Activated T-cell treated with anti-CD3 and anti-CD28 coated beads, Interleukin-2, amount 50 U/mL, for 24 hours (primary cell): ENCODE measurements around the gene PSME1.

Experiments
- DNase-seq: peaks from one replicate; pipeline ENCODE4 v3.0.0-alpha.2; 2020
- H3K27ac Mint-ChIP-seq: 2 replicates; pipeline ENCODE4 v1.8.0; 2020; ENCODE audit warnings: mild to moderate bottlenecking, mixed read lengths
- H3K27me3 Mint-ChIP-seq: 2 replicates; pipeline ENCODE4 v1.8.0; 2020; ENCODE audit warnings: mixed read lengths
- H3K36me3 Mint-ChIP-seq: 2 replicates; pipeline ENCODE4 v1.8.0; 2020; ENCODE audit warnings: low read depth, mixed read lengths
- H3K4me1 Mint-ChIP-seq: 2 replicates; pipeline ENCODE4 v1.8.0; 2020; ENCODE audit warnings: low read depth, mixed read lengths
- H3K4me3 Mint-ChIP-seq: 2 replicates; pipeline ENCODE4 v1.8.0; 2020; ENCODE audit warnings: mild to moderate bottlenecking, moderate library complexity, mixed read lengths
- H3K9me3 Mint-ChIP-seq: 2 replicates; pipeline ENCODE4 v1.8.0; 2020; ENCODE audit warnings: mixed read lengths

The PSME1 gene

DNA sequence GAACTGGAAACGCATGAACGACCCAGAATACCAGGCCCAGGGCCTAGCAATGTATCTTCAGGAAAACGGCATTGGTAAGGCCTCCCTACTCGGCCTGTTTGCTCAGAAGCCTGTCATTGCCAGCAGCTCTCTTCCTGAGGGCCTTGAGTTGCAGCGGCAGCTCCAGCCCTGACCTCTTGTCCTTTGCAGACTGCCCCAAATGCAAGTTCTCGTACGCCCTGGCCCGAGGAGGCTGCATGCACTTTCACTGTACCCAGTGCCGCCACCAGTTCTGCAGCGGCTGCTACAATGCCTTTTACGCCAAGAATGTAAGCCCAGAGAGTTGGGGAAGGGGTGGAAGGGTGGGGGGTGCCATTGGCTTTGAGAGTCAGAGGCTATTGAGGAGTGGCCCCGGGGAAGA lies 21.3 kb downstream of the PSME1 start:
- Mint-ChIP-seq H3K9me3 (no peaks in the 10 kb centered on the region), H3K27me3 (no peaks in the 10 kb centered on the region), H3K4me3 (no peak overlapping the region), H3K36me3 (peaks cover 87% of the 10 kb centered on the region), H3K4me1 (peaks cover 27% of the 10 kb centered on the region), H3K27ac (peak overlapping the region; percentile 66)
- DNase-seq, result no peak

GRCh38 chr14:24159777-24160498 lies 23.9 kb downstream of the PSME1 start:
- Mint-ChIP-seq H3K4me3 (no peak overlapping the region), H3K27ac (peak overlapping the region; percentile 100), H3K36me3 (peaks cover 92% of the 10 kb centered on the region)

GRCh38 chr14:24160499-24160849 lies 24.5 kb downstream of the PSME1 start:
- no peak for DNase-seq
- H3K4me3 Mint-ChIP-seq, result no peak overlapping the region
- H3K36me3 Mint-ChIP-seq, result peaks cover 92% of the 10 kb centered on the region
- peaks cover 52% of the 10 kb centered on the region for H3K4me1 Mint-ChIP-seq
- peak overlapping the region; percentile 100 for H3K27ac Mint-ChIP-seq
- no peaks in the 10 kb centered on the region for H3K9me3 Mint-ChIP-seq
- no peaks in the 10 kb centered on the region for H3K27me3 Mint-ChIP-seq

More at GRCh38 chr14:24159777-24160498, 23.9 kb downstream of the PSME1 start:
- Mint-ChIP-seq H3K27me3 (no peaks in the 10 kb centered on the region), H3K9me3 (no peaks in the 10 kb centered on the region), H3K4me1 (peaks cover 49% of the 10 kb centered on the region)
- no peak for DNase-seq

DNA sequence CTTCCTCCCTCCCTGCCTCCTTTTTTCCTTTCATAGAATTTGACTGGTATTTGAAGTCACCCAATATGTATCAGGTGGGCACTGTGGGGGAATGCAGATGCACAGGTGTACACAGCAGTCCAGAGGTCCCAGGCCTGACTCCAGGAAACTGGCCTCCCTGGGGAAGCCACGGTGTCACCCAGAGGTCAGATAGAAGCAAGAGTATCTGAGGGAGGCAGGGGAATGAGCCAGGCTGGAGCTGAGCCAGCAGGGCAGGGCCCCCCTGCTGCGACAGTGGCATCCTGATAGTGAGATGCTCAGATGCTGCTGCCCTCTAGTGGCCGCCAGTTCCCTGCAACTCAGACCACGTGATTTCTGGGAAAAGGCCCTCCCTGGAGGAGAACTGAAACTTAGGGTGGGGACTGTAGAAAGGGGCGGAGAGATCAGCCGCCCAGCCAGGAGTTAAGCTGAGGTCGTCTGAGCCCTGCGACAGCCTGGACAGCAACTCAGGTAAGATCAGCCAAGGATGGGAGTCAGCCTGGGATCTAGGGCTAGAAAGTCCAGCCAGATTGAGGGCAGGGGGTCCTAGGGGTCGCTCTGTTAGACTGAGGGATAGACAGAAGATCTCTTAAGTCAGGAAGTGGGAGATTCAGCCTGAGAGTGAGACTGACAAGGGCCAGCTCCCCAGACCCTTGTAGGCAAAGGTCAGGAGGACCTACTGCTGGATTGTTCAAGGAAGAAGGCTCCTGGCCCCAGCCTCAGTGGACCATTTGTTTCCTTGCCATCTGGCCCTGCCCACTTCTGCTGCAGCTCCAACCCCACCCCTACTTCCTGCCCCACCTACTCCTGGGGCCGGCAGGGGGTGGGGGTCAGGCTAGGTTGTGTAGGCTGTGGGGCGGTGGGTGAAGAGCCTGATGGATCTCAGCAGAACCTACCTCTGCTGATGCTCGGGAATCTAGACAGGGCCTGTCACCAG lies 25.1 kb downstream of the PSME1 start, which contains the start of gene IRF9:
Gene IRF9 (plus strand): TSS at position 416 of the 955 bp plus-strand sequence. CDS start 880 bp downstream, outside the sequence.
- H3K4me3 Mint-ChIP-seq, result peak within 1 kb of the TSS; percentile 91
- peaks cover 93% of the 10 kb centered on the region for H3K36me3 Mint-ChIP-seq
- DNase-seq, result peak; percentile 99
- H3K9me3 Mint-ChIP-seq, result no peaks in the 10 kb centered on the region
- H3K4me1 Mint-ChIP-seq, result peaks cover 57% of the 10 kb centered on the region
- H3K27ac Mint-ChIP-seq, result peak within 1 kb of the TSS; percentile 100
- no peaks in the 10 kb centered on the region for H3K27me3 Mint-ChIP-seq

DNA sequence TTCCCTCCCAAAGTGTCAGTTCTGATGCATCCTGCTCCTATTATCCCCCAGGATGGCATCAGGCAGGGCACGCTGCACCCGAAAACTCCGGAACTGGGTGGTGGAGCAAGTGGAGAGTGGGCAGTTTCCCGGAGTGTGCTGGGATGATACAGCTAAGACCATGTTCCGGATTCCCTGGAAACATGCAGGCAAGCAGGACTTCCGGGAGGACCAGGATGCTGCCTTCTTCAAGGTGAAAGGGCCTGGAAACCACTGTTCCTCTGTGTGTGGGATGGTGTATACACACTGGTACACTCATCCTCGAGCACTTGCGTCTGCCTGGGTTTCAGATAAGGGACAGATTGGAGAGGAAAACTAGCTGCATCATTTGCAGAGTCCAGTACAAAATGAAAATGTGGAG lies 26.1 kb downstream of the PSME1 start:
- Mint-ChIP-seq H3K4me3 (peak overlapping the region; percentile 91), H3K27me3 (no peaks in the 10 kb centered on the region), H3K36me3 (peaks cover 95% of the 10 kb centered on the region), H3K27ac (peak overlapping the region; percentile 100), H3K4me1 (peaks cover 63% of the 10 kb centered on the region), H3K9me3 (no peaks in the 10 kb centered on the region)
- DNase-seq, result no peak

DNA sequence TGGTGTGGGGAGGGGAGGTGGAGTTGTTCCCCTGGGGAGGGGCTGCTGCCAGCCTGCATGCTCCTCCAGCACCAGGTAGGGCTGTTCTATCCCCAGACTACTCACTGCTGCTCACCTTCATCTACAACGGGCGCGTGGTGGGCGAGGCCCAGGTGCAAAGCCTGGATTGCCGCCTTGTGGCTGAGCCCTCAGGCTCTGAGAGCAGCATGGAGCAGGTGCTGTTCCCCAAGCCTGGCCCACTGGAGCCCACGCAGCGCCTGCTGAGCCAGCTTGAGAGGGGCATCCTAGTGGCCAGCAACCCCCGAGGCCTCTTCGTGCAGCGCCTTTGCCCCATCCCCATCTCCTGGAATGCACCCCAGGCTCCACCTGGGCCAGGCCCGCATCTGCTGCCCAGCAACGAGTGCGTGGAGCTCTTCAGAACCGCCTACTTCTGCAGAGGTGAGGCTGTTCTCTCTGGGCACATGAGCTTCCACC lies 28.6 kb downstream of the PSME1 start:
- peaks cover 94% of the 10 kb centered on the region for H3K36me3 Mint-ChIP-seq
- H3K9me3 Mint-ChIP-seq, result no peaks in the 10 kb centered on the region
- no peak overlapping the region for H3K4me3 Mint-ChIP-seq
- H3K27me3 Mint-ChIP-seq, result no peaks in the 10 kb centered on the region
- H3K27ac Mint-ChIP-seq, result peak overlapping the region; percentile 100
- no peak for DNase-seq
- peaks cover 67% of the 10 kb centered on the region for H3K4me1 Mint-ChIP-seq

DNA sequence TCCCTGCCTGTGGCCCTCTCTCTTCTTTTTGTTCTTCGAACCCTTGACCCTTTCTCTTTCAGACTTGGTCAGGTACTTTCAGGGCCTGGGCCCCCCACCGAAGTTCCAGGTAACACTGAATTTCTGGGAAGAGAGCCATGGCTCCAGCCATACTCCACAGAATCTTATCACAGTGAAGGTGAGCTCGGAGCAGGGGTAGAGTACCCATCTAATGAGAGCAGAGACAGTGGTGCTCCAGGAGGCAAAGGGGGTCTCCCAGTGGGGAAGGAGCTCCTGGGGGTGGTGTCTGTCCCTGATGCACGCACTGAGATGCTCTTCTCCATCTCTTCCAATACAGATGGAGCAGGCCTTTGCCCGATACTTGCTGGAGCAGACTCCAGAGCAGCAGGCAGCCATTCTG lies 29.8 kb downstream of the PSME1 start:
- DNase-seq, result no peak
- H3K36me3 Mint-ChIP-seq, result peaks cover 92% of the 10 kb centered on the region
- no peaks in the 10 kb centered on the region for H3K9me3 Mint-ChIP-seq
- H3K27ac Mint-ChIP-seq, result peak overlapping the region; percentile 100
- H3K27me3 Mint-ChIP-seq, result no peaks in the 10 kb centered on the region
- no peak overlapping the region for H3K4me3 Mint-ChIP-seq
- H3K4me1 Mint-ChIP-seq, result peaks cover 60% of the 10 kb centered on the region

DNA sequence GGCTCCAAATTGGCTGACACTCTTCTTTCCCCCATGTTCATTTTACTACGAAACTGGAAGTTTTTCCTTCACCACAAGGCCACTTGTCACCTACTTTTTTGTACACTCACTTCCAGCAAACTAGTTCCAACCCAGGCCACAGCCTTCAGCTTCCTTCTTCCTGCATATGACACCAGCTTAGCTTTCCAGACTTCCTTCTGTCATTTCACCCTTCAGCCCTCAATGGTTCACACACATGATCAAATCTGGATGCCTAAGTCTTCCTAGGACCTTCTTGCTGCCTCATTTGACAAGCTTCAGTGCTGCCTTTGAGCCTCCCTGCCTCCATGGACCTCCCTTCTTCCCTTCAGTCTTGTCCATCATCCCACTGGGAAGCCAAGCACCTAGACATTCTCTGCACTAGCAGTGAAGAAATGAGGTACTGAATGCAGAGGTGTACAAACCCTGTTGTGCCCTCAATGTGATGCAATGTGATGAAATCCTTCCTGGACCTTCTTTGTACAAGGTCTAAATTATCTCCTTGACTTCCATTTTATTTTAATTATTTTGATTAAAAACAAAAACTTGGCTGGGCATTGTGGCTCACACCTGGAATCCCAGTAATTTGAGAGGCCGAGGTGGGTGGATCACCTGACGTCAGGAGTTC lies 31.6 kb downstream of the PSME1 start:
- H3K27ac Mint-ChIP-seq, result peak overlapping the region; percentile 76
- peaks cover 87% of the 10 kb centered on the region for H3K36me3 Mint-ChIP-seq

GRCh38 chr14:24171422-24172260 lies 35.6 kb downstream of the PSME1 start, which contains the start of gene REC8:
Gene REC8 (plus strand): TSS chr14:24172080. CDS start chr14:24172553, 473 bp downstream.
- peak; percentile 81 for DNase-seq
- Mint-ChIP-seq H3K9me3 (no peaks in the 10 kb centered on the region), H3K4me3 (peak within 1 kb of the TSS; percentile 69), H3K36me3 (peaks cover 72% of the 10 kb centered on the region), H3K27ac (peak within 1 kb of the TSS; percentile 86), H3K27me3 (no peaks in the 10 kb centered on the region), H3K4me1 (peaks cover 26% of the 10 kb centered on the region)

More for the DNA sequence above, 31.6 kb downstream of the PSME1 start:
- H3K9me3 Mint-ChIP-seq, result no peaks in the 10 kb centered on the region
- peaks cover 56% of the 10 kb centered on the region for H3K4me1 Mint-ChIP-seq
- DNase-seq, result no peak
- H3K27me3 Mint-ChIP-seq, result no peaks in the 10 kb centered on the region
- H3K4me3 Mint-ChIP-seq, result no peak overlapping the region

DNA sequence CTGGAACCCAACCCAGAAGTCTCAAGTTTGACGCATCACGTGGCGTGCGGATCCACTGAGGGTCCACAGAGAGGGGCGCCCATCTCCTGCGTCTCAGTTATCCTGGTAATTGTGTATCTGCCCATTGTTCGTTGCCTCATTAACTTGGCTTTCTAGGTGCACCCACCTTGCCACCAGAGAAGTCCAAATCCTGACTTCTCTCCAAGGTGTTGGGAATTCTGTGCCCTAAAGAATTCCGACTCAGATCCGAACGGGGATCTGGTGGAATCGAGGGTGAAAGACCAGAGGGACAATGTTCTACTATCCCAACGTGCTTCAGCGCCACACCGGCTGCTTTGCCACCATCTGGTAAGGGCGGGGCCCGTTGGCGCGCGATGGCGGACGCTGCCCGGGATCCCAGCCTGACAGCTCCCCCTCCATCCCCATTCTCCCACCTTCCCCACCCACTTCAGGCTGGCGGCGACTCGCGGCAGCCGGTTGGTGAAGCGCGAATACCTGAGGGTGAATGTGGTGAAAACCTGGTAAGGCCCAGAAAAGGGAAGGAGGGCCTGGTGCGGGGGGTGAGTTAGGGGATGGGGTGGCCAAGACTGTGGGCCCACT lies 36.4 kb downstream of the PSME1 start:
- DNase-seq, result no peak
- H3K27ac Mint-ChIP-seq, result peak overlapping the region; percentile 44
- peaks cover 71% of the 10 kb centered on the region for H3K36me3 Mint-ChIP-seq
- H3K27me3 Mint-ChIP-seq, result no peaks in the 10 kb centered on the region
- peak overlapping the region; percentile 55 for H3K4me3 Mint-ChIP-seq
- H3K4me1 Mint-ChIP-seq, result peaks cover 22% of the 10 kb centered on the region
- H3K9me3 Mint-ChIP-seq, result no peaks in the 10 kb centered on the region

GRCh38 chr14:24172871-24173281 lies 36.9 kb downstream of the PSME1 start:
- peaks cover 71% of the 10 kb centered on the region for H3K36me3 Mint-ChIP-seq
- peaks cover 19% of the 10 kb centered on the region for H3K4me1 Mint-ChIP-seq
- H3K9me3 Mint-ChIP-seq, result no peaks in the 10 kb centered on the region
- DNase-seq, result peak; percentile 41
- H3K4me3 Mint-ChIP-seq, result peak overlapping the region; percentile 38
- H3K27me3 Mint-ChIP-seq, result no peaks in the 10 kb centered on the region
- peak overlapping the region; percentile 42 for H3K27ac Mint-ChIP-seq

DNA sequence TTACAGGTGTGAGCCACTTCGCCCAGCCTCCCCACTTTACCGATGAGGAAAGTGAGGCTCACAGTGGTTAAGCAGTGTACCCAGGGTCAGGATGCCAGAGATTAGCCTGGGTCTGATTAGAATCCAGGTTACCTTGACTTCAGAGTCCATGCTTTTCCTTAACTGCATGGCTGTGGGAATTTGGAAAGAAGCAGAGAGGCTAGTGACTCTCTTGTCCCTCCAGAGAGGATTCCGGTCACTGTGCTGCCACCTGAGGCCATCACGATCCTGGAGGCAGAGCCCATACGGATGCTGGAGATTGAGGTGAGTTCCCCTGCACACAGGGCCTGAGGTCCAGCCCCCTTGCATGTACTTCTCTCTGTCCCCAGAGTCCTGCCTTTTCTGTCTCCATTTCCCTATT lies 40.6 kb downstream of the PSME1 start:
- no peaks in the 10 kb centered on the region for H3K27me3 Mint-ChIP-seq
- no peak for DNase-seq
- no peaks in the 10 kb centered on the region for H3K9me3 Mint-ChIP-seq
- H3K4me3 Mint-ChIP-seq, result no peak overlapping the region
- H3K36me3 Mint-ChIP-seq, result peaks cover 81% of the 10 kb centered on the region
- H3K4me1 Mint-ChIP-seq, result peaks cover 7% of the 10 kb centered on the region
- peak overlapping the region; percentile 35 for H3K27ac Mint-ChIP-seq
